ENCODE results near the gene CFAP47. TPM values are rescaled to one million over a fixed set of nuclear protein-coding genes. Genes with fewer than 3 reads are reported as not detected.
"Not testable (repeated sequence)": the region's sequence is repeated elsewhere in the genome, so short reads cannot be mapped to it uniquely, and the experiment has no call there.

Gene CFAP47, protein sequence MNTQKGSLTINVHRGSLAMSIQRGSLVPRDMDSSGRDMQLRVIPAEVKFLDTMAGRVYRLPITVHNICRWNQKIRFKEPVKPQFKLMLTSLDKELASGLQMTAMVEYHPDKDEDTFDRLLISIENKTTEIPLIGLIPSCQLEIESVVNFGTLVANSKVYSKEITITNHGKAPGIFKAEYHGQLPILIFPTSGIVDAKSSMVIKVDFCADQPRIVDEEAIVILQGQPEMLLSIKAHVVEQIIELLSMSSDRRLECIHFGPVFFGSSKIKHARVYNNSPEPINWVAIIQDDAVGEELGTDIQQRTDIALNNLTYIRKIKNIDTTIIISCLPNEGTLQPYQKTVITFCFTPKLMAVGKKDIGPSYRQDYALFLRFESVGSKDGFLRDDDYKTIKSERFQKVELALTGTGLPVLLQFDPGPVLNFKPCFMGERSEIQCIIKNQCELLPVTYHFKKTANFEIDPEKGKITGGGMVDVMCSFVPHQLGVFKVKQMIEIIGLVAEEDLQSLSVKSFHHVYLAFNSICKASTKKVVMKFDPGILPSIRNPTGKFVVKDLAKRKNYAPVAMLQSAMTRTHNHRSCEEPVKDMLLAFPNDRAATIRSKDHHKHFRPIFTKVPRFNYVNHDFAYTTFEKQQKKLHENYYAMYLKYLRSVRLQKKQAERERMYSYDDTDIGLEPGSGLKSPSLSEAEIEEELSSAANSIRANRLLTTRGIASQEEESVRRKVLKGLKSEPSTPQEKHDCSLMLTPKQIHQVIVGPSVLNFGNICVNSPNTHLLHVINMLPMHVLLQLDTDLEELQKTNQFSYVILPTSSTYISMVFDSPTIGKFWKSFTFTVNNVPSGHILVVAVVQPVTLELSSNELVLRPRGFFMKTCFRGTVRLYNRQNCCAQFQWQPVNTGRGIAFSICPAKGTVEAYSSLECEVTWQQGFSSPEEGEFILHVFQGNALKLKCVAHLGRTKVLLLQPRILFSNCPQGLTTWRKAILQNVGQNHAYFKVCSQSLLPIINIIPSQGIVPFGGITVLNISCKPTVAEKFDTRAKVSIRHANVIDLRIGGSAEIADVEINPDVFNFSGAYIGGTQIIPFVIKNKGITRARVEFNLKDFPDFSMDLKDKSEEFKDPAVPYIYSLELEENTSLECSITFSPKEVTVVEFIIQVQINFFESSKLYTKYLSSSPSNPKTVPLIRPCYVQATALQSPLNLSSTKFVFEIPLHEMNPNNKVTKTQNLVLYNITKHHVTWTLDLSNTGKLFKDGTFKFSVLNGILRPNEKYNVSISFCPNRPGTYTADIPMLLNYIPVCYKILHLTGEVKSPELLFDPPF (N-terminal part only)
- not detected for total RNA-seq

DNA sequence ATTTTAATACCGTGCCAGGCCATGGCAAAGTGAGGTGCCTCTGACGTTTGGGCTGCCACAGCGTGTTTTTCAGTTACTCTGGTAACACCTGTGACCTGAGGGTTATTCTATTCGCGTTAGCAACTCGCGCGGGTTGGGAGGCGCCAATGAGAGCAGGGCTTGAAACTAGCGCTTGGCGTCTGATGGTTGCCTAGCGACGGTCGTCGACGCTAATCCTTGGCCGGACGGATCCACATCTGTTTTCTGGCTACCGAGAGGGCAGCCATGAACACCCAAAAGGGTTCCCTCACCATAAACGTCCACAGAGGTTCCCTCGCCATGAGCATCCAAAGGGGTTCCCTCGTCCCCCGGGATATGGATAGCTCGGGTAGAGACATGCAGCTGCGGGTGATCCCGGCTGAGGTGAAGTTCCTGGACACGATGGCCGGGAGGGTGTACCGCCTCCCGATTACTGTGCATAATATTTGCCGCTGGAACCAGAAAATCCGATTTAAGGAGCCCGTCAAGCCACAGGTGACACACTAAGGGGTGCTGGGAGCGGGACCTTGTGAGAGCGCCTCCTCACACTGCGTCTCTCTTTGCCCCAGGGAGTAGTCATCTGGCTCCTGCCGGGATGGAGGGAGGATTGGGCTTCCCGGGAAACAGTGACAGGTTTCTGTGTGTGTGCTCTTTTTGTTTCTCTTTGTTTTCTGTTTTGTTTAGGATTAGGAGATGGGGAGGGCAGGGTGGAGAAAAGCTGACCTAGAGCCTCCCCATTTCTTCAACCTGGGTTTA lies at the start of gene CFAP47:
Gene CFAP47, plus strand, starts transcription at position 199 of the 774 bp plus-strand sequence. Its CDS starts 66 bp downstream, at position 265.
- Histone ChIP-seq H3K4me1 (no peaks in the 10 kb centered on the region), H3K36me3 (no peaks in the 10 kb centered on the region), H3K27ac (no peak within 1 kb of the TSS), H3K9me3 (no peaks in the 10 kb centered on the region), H3K27me3 (no peaks in the 10 kb centered on the region), H3K9ac (ENCODE audit: low read depth in 2 of 2, low read length in 2 of 2) (no peak within 1 kb of the TSS), H3K4me3 (peak within 1 kb of the TSS; percentile 12)
- intact Hi-C loops (cut with DNase I): no loop called here
- peak; percentile 43 for DNase-seq
- TF ChIP-seq CTCF (IDR thresholded peaks at IDR 0.05): no peak

DNA sequence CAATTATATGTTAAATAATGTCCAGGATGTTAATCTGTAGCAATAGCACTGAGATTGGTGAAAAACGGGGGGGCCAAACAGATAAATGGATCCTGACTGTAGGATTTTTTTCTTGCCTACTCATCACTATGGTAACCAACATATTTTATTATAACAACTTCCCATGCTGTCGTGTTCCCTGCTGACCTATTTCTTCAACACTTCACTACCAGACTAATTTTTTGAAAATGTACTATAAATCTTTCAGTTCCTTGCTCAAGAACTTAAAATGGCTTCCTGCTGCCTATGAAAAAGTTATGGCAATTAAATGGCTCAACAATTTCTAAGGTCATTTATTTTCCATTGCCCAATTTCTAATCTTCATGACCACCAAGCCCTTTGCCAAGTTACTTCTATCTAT lies 38.9 kb upstream of the CFAP47 start:
- TF ChIP-seq CTCF (IDR thresholded peaks at IDR 0.05): no peak
- no peak overlapping the region for H3K9ac ChIP-seq (ENCODE audit: low read depth in 2 of 2, low read length in 2 of 2)
- H3K4me3 ChIP-seq: no peak overlapping the region
- H3K27me3 ChIP-seq: no peaks in the 10 kb centered on the region
- H3K9me3 ChIP-seq: no peaks in the 10 kb centered on the region
- H3K27ac ChIP-seq: no peak overlapping the region
- no peak for DNase-seq
- H3K36me3 ChIP-seq: no peaks in the 10 kb centered on the region
- H3K4me1 ChIP-seq: no peaks in the 10 kb centered on the region
- intact Hi-C loops (cut with DNase I): no loop called here

DNA sequence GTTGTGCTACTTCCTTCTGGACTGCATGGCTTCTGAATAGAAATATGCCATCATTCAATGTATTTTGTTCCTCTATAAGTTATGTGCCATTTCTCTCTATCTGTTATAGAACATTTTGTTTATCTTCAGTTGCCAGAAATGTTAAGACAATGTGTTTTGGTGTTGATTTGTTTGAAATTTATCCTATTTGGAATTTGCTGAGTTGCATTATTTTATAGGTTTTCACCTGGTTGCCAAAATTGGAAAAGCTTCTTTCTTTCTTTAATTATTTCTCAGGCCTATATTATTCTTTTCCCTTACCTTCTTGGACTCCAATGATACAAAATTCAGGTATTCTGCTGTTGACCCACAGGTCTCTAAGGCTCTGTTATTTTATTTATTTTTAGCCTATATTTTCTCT lies 33.4 kb upstream of the CFAP47 start:
- Histone ChIP-seq H3K9ac (ENCODE audit: low read depth in 2 of 2, low read length in 2 of 2) (no peak overlapping the region), H3K36me3 (no peaks in the 10 kb centered on the region), H3K9me3 (no peaks in the 10 kb centered on the region), H3K4me3 (no peak overlapping the region), H3K27ac (no peak overlapping the region), H3K4me1 (no peaks in the 10 kb centered on the region), H3K27me3 (no peaks in the 10 kb centered on the region)
- DNase-seq: no peak
- TF ChIP-seq CTCF (IDR thresholded peaks at IDR 0.05): no peak
- intact Hi-C loops (cut with DNase I): no loop called here

DNA sequence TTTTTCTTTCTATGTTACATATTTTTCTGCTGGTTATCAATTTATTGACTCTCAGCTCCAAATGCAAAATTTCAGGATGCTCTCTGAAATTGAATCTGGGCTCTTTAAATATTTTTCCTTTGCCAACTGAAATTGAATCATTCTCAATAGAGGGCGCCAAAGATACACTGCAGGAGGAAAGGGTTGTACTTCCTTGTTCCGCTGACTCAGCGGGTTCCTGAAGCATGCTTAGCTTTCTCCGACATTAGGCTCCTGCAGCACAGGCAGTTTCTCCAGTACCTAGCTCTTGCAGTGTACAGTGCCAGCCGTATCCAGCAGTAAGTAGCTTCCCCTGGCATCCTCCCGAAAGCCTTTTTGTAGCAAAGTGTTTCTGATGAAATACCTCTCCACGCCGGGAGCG lies 28.8 kb upstream of the CFAP47 start:
- intact Hi-C loops (cut with DNase I): loop anchor here (10.0 kb wide), 1 partner anchor 974 kb away; no protein-coding TSS in a partner anchor
- no peak overlapping the region for H3K27ac ChIP-seq
- H3K27me3 ChIP-seq: no peaks in the 10 kb centered on the region
- no peak overlapping the region for H3K9ac ChIP-seq (ENCODE audit: low read depth in 2 of 2, low read length in 2 of 2)
- no peaks in the 10 kb centered on the region for H3K9me3 ChIP-seq
- H3K36me3 ChIP-seq: no peaks in the 10 kb centered on the region
- peak; percentile 60 for TF ChIP-seq CTCF (IDR thresholded peaks at IDR 0.05)
- H3K4me1 ChIP-seq: no peaks in the 10 kb centered on the region
- H3K4me3 ChIP-seq: no peak overlapping the region
- peak; percentile 48 for DNase-seq

DNA sequence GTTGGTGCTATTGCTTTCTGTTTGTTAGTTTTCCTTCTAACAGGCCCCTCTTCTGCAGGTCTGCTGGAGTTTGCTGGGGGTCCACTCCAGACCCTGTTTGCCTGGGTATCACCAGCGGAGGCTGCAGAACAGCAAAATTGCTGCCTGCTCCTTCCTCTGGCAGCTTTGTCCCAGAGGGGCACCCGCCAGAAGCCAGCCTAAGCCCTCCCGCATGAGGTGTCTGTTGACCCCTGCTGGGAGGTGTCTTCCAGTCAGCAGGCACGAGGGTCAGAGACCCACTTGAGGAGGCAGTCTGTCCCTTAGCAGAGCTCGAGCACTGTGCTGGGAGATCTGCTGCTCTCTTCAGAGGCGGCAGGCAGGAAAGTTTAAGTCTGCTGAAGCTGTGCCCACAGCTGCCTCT lies 67.3 kb downstream of the CFAP47 start:
- H3K4me1 ChIP-seq; H3K36me3 ChIP-seq; DNase-seq; H3K4me3 ChIP-seq; H3K27me3 ChIP-seq; H3K9me3 ChIP-seq; H3K27ac ChIP-seq; intact Hi-C loops (cut with DNase I); H3K9ac ChIP-seq (ENCODE audit: low read depth in 2 of 2, low read length in 2 of 2): not testable (repeated sequence)

Data from colonic mucosa (tissue), 4 donors.